Stromal cell of bone marrow (primary cell): Measurements from ENCODE around the gene WNT9B.
"Not testable (repeated sequence)": the region's sequence is repeated elsewhere in the genome, so short reads cannot be mapped to it uniquely, and the experiment has no call there.

Source experiments
- DNase-seq: peaks from one replicate; pipeline ENCODE4 v3.0.0-alpha.2; 2012; ENCODE audit warnings: low read depth

WNT9B gene

GRCh38 chr17:46821482-46822387 lies 29.6 kb upstream of the WNT9B start:
- DNase-seq, result no peak

GRCh38 chr17:46822388-46822921 lies 28.9 kb upstream of the WNT9B start:
- no peak for DNase-seq

GRCh38 chr17:46823657-46824056 lies 27.7 kb upstream of the WNT9B start:
- no peak for DNase-seq

- no peak for DNase-seq
These were observed 25.3 kb upstream of the WNT9B start for GRCh38 chr17:46826116-46826515.

GRCh38 chr17:46827274-46827673 lies 24.1 kb upstream of the WNT9B start:
- DNase-seq, result no peak

- no peak for DNase-seq
These were observed 19.6 kb upstream of the WNT9B start for GRCh38 chr17:46831573-46832330.

GRCh38 chr17:46832331-46832821 lies 19.0 kb upstream of the WNT9B start:
- no peak for DNase-seq

GRCh38 chr17:46832945-46833839 lies 18.2 kb upstream of the WNT9B start:
- DNase-seq, result peak; percentile 87

GRCh38 chr17:46833840-46834208 lies 17.6 kb upstream of the WNT9B start:
- DNase-seq, result no peak

- no peak for DNase-seq
These were observed 16.5 kb upstream of the WNT9B start for GRCh38 chr17:46834846-46835245.

GRCh38 chr17:46836500-46836899 lies 14.9 kb upstream of the WNT9B start:
- no peak for DNase-seq

GRCh38 chr17:46837521-46837920 lies 13.9 kb upstream of the WNT9B start:
- no peak for DNase-seq

GRCh38 chr17:46839211-46839610 lies 12.2 kb upstream of the WNT9B start:
- no peak for DNase-seq

- DNase-seq, result not testable (repeated sequence)
These were observed 10.8 kb upstream of the WNT9B start for GRCh38 chr17:46840596-46840995.

GRCh38 chr17:46841561-46842379 lies 9.6 kb upstream of the WNT9B start:
- DNase-seq, result no peak

GRCh38 chr17:46842835-46843234 lies 8.5 kb upstream of the WNT9B start:
- DNase-seq, result no peak

- no peak for DNase-seq
These were observed 3.9 kb upstream of the WNT9B start for GRCh38 chr17:46847204-46848191.

- no peak for DNase-seq
These were observed 2.8 kb upstream of the WNT9B start for GRCh38 chr17:46848534-46848933.

- no peak for DNase-seq
These were observed 725 bp upstream of the WNT9B start for GRCh38 chr17:46850688-46851028.
